Neural cell (in vitro differentiated cells): ENCODE data around the gene MYL6B. TPM values are rescaled to one million over a fixed set of nuclear protein-coding genes. Genes with fewer than 3 reads are reported as not detected.

Experiments
- H2AFZ ChIP-seq: fragments of 200-600, 300-800 bp; sonication (generic), shearing (Covaris generic); 2 replicates; pipeline ENCODE4 v1.6.0; 2014; ENCODE audit warnings: low read depth, mild to moderate bottlenecking, antibody characterized with exemption, low read length, moderate library complexity
- H3F3A ChIP-seq: fragments of 200-600 bp; shearing (Covaris generic); 2 replicates; pipeline ENCODE4 v1.6.1; 2016; ENCODE audit warnings: mild to moderate bottlenecking, moderate library complexity, mixed read lengths, antibody characterized with exemption, low read length; ENCODE audit not compliant: insufficient read depth, poor library complexity, severe bottlenecking
- H3K27ac ChIP-seq: fragments of 200-600, 300-800 bp; sonication (generic), shearing (Covaris generic); 2 replicates; pipeline ENCODE4 v1.5.1; 2014; ENCODE audit warnings: mild to moderate bottlenecking, low read length, moderate library complexity
- H3K27me3 ChIP-seq: fragments of 300-800, 200-600 bp; sonication (generic), shearing (Covaris generic); 2 replicates; pipeline ENCODE4 v1.6.0; 2014; ENCODE audit warnings: mild to moderate bottlenecking, low read depth, low read length, moderate library complexity; ENCODE audit not compliant: insufficient read depth
- H3K36me3 ChIP-seq: fragments of 300-800, 200-600 bp; sonication (generic), shearing (Covaris generic); 2 replicates; pipeline ENCODE4 v1.5.1; 2014; ENCODE audit warnings: mild to moderate bottlenecking, antibody characterized with exemption, low read length, moderate library complexity; ENCODE audit not compliant: insufficient read depth
- H3K4me2 ChIP-seq: fragments of 300-800, 200-600 bp; sonication (generic), shearing (Covaris generic); 2 replicates; pipeline ENCODE4 v1.6.0; 2014; ENCODE audit warnings: mild to moderate bottlenecking, low read length
- H3K4me3 ChIP-seq: fragments of 300-800, 200-600 bp; sonication (generic), shearing (Covaris generic); 2 replicates; pipeline ENCODE4 v1.5.1; 2014; ENCODE audit warnings: mild to moderate bottlenecking, low read length, moderate library complexity
- H3K79me2 ChIP-seq: fragments of 200-600 bp; shearing (Covaris generic); replicated peaks from 2 replicates; pipeline ENCODE4 v1.6.0; 2014; ENCODE audit warnings: mild to moderate bottlenecking, low read length, moderate library complexity; ENCODE audit not compliant: insufficient read depth
- H3K9ac ChIP-seq: fragments of 300-800, 200-600 bp; sonication (generic), shearing (Covaris generic); 2 replicates; pipeline ENCODE4 v1.6.1; 2016; ENCODE audit warnings: mild to moderate bottlenecking, low read length, mixed read lengths
- H3K9me2 ChIP-seq: fragments of 200-600 bp; shearing (Covaris generic); 2 replicates; pipeline ENCODE4 v1.6.1; 2016; ENCODE audit warnings: mild to moderate bottlenecking, low read length, mixed read lengths; ENCODE audit not compliant: insufficient read depth
- H3K9me3 ChIP-seq: fragments of 200-600, 300-800 bp; sonication (generic), shearing (Covaris generic); 2 replicates; pipeline ENCODE4 v1.6.1; 2016; ENCODE audit warnings: mild to moderate bottlenecking, mixed run types, low read length, moderate library complexity, mixed read lengths
- H4K20me1 ChIP-seq: fragments of 200-600 bp; shearing (Covaris generic); 2 replicates; pipeline ENCODE4 v1.6.1; 2016; ENCODE audit warnings: mild to moderate bottlenecking, mixed run types; ENCODE audit not compliant: insufficient read depth
- CTCF ChIP-seq: fragments of 450-650 bp; IDR thresholded peaks from 2 replicates; pipeline ENCODE4 v1.5.1; 2014; ENCODE audit warnings: antibody characterized with exemption, mild to moderate bottlenecking, moderate library complexity; ENCODE audit not compliant: poor library complexity, severe bottlenecking
- EP300 ChIP-seq: fragments of 450-650 bp; conservative IDR thresholded peaks from 2 replicates; pipeline ENCODE4 v1.6.1; 2014; ENCODE audit warnings: antibody characterized with exemption, mild to moderate bottlenecking, moderate library complexity; ENCODE audit not compliant: poor library complexity, severe bottlenecking
- EZH2 ChIP-seq: fragments of 200-600, 300-800 bp; shearing (Covaris generic), sonication (generic); IDR thresholded peaks from 2 replicates; pipeline ENCODE4 v1.6.1; 2014; ENCODE audit warnings: antibody characterized with exemption, low read length, borderline replicate concordance, mild to moderate bottlenecking; ENCODE audit not compliant: insufficient read depth, poor library complexity, severe bottlenecking
- MXI1 ChIP-seq: fragments of 450-650 bp; conservative IDR thresholded peaks from 2 replicates; pipeline ENCODE4 v1.6.1; 2014; ENCODE audit warnings: antibody characterized with exemption, mild to moderate bottlenecking; ENCODE audit not compliant: poor library complexity, severe bottlenecking
- POLR2AphosphoS5 ChIP-seq: IDR thresholded peaks from 2 replicates; pipeline ENCODE4 v1.6.1; 2012
- RAD21 ChIP-seq: fragments of 450-650 bp; conservative IDR thresholded peaks from 2 replicates; pipeline ENCODE4 v1.6.1; 2014; ENCODE audit warnings: antibody characterized with exemption, mild to moderate bottlenecking, moderate library complexity
- REST ChIP-seq: IDR thresholded peaks from 2 replicates; pipeline ENCODE4 v1.6.1; 2012; ENCODE audit warnings: borderline replicate concordance
- SMC3 ChIP-seq: fragments of 450-650 bp; conservative IDR thresholded peaks from 2 replicates; pipeline ENCODE4 v1.6.1; 2014; ENCODE audit warnings: antibody characterized with exemption, mild to moderate bottlenecking, moderate library complexity; ENCODE audit not compliant: poor library complexity
- TAF1 ChIP-seq: IDR thresholded peaks from 2 replicates; pipeline ENCODE4 v1.6.1; 2012; ENCODE audit warnings: low read depth
- polyA plus RNA-seq: library from polyadenylated mRNA; depleted of rRNA; stranded (reverse); fragments of >200 nt; gene quantifications from 2 replicates; pipeline ENCODE4 v1.2.3, GENCODE V29; 2014

Gene MYL6B
- polyA plus RNA-seq, 1 donor from 2014 or later: 376 TPM

- Histone ChIP-seq H4K20me1 (no peaks in the 10 kb centered on the region), H3K4me2 (peak overlapping the region; percentile 95), H3K9ac (peak overlapping the region; percentile 99), H3F3A (peaks cover 7% of the 10 kb centered on the region), H3K36me3 (peaks cover 10% of the 10 kb centered on the region), H3K27me3 (no peaks in the 10 kb centered on the region), H3K27ac (peak overlapping the region; percentile 97), H3K9me3 (no peaks in the 10 kb centered on the region), H2AFZ (peak overlapping the region; percentile 66), H3K79me2 (peaks cover 35% of the 10 kb centered on the region), H3K9me2 (no peaks in the 10 kb centered on the region), H3K4me3 (peak overlapping the region; percentile 97)
- TF ChIP-seq SMC3 (no peak), RAD21 (no peak), EZH2 (no peak), POLR2AphosphoS5 (no peak), TAF1 (no peak), CTCF (no peak), REST (no peak), MXI1 (no peak)
Observed at GRCh38 chr12:56188778-56189098, 36.4 kb downstream of the MYL6B start.

DNA sequence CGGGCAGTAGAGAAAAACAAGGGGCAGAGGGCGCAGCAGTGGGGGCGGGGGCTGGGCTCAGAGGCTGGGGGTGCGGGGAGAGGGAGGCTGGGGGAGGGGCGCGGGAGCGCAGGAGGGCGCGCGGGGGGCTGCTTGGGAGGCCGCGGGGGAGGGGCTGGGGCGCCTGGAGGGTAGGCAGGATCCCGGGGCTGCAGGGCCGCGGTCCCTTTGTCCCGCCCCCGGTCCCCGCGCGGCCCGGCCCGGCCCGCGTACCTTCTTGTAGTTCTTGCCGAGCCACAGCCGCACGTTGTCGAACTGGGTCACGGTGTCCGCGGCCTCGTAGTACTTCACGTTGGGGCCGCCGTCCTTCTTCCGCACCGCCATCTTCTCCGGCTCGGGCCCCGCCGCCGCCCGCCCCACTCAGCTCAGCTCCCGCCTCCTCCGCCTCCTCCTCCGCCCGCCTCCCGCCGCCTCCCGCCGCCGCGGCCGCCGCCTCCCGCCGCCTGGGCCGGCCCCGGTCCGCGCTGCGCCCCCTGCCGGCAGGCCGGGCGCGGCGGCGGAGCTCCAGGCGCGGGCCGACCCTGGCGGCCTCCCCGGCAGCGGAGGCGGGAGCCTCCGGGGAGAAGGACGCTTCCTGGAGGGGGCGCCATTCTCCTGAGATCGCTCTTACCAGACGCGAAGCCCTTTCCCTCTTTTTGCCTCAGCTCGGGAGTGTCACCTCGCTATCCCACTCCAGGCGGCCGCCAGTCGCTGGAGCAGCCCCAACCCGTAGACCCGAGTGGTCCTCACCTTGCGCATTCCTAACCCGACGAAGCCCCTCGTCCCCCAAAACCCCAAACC lies 36.9 kb downstream of the MYL6B start, which contains the start of gene SMARCC2:
TSS of gene SMARCC2 (minus strand) at position 385 of the 819 bp plus-strand sequence. CDS start at position 363, 22 bp downstream.
- H3K79me2 ChIP-seq: peaks cover 33% of the 10 kb centered on the region
- H3F3A ChIP-seq: peaks cover 7% of the 10 kb centered on the region
- peak within 1 kb of the TSS; percentile 66 for H2AFZ ChIP-seq
- H3K4me3 ChIP-seq: peak within 1 kb of the TSS; percentile 97
- H3K27me3 ChIP-seq: no peaks in the 10 kb centered on the region
- peaks cover 5% of the 10 kb centered on the region for H3K36me3 ChIP-seq
- H3K9ac ChIP-seq: peak within 1 kb of the TSS; percentile 99
- H3K27ac ChIP-seq: peak within 1 kb of the TSS; percentile 97
- TF ChIP-seq SMC3: peak; percentile 50
- TF ChIP-seq POLR2AphosphoS5: peak; percentile 90
- TF ChIP-seq CTCF: peak; percentile 77
- peak; percentile 49 for TF ChIP-seq TAF1
- TF ChIP-seq MXI1: peak; percentile 23
- peak; percentile 74 for TF ChIP-seq REST
- TF ChIP-seq EP300: no peak
- TF ChIP-seq EZH2: no peak
- TF ChIP-seq RAD21: peak; percentile 42
- H4K20me1 ChIP-seq: no peaks in the 10 kb centered on the region
- H3K9me3 ChIP-seq: no peaks in the 10 kb centered on the region
- H3K9me2 ChIP-seq: no peaks in the 10 kb centered on the region
- H3K4me2 ChIP-seq: peak within 1 kb of the TSS; percentile 95
